HEK293 (cell line): ENCODE results near the gene TMTC1.

ENCODE experiments used
- CTCF ChIA-PET: fragments of 350-600 bp; formaldehyde crosslinking; extraction: SDS; loops from one replicate; lab custom pipeline; 2021; ENCODE audit warnings: antibody characterized with exemption; lab: Yijun Ruan, JAX
- POLR2A ChIA-PET: fragments of 300-600 bp; formaldehyde crosslinking; extraction: SDS; loops from one replicate; lab custom pipeline; 2020; ENCODE audit warnings: antibody characterized with exemption, inconsistent platforms; lab: Yijun Ruan, JAX
- H3K27ac ChIP-seq: fragments of 200-500 bp; sonication (Bioruptor generic); 2 replicates; pipeline ENCODE4 v1.5.1; 2014; ENCODE audit warnings: low read depth, low read length, control low read depth, inconsistent platforms; ENCODE audit errors: extremely low read depth
- H3K36me3 ChIP-seq, 2 experiments: fragments of 200-500 bp in 1 of 2; sonication (Bioruptor generic) in 1 of 2; 1 replicate in 1 of 2; 2 replicates in 1 of 2; pipeline ENCODE4 v1.5.1; 2014 to 2017; ENCODE audit warnings: inconsistent platforms in 2 of 2, low read length in 2 of 2; ENCODE audit not compliant: control insufficient read depth in 2 of 2, insufficient read depth in 1 of 2
- H3K4me1 ChIP-seq: fragments of 200-500 bp; sonication (Bioruptor generic); 2 replicates; pipeline ENCODE4 v1.5.1; 2014; ENCODE audit warnings: mild to moderate bottlenecking, low read length, inconsistent platforms; ENCODE audit not compliant: control insufficient read depth, insufficient read depth
- H3K4me3 ChIP-seq: 2 replicates; pipeline ENCODE4 v1.5.1; 2011; ENCODE audit warnings: low read depth, mild to moderate bottlenecking, control low read depth, low read length, moderate library complexity
- H3K9me3 ChIP-seq: fragments of 200-500 bp; sonication (Bioruptor generic); 2 replicates; pipeline ENCODE4 v1.5.1; 2014; ENCODE audit warnings: low read depth, low read length, inconsistent platforms; ENCODE audit not compliant: control insufficient read depth, insufficient read depth
- BCL11B ChIP-seq: fragments of 450-650 bp; formaldehyde crosslinking; IDR thresholded peaks from 2 replicates; pipeline ENCODE4 v1.5.1; 2016; ENCODE audit warnings: low read depth, missing biosample characterization, missing genetic modification characterization
- HOXC10 ChIP-seq: sonication (generic); formaldehyde crosslinking; IDR thresholded peaks from 2 replicates; pipeline ENCODE4 v1.8.1; 2023; ENCODE audit warnings: mild to moderate bottlenecking, missing genetic modification reagents
- KLF7 ChIP-seq: fragments of 450-650 bp; formaldehyde crosslinking; IDR thresholded peaks from 2 replicates; pipeline ENCODE4 v1.5.1; 2016; ENCODE audit warnings: missing biosample characterization, missing genetic modification characterization, borderline replicate concordance
- PATZ1 ChIP-seq: fragments of 450-650 bp; formaldehyde crosslinking; IDR thresholded peaks from 2 replicates; pipeline ENCODE4 v1.5.1; 2016; ENCODE audit warnings: missing biosample characterization, missing genetic modification characterization
- PRDM1 ChIP-seq: fragments of 450-650 bp; formaldehyde crosslinking; IDR thresholded peaks from 2 replicates; pipeline ENCODE4; 2016; ENCODE audit warnings: missing biosample characterization, missing genetic modification characterization
- SCRT2 ChIP-seq: fragments of 450-650 bp; formaldehyde crosslinking; IDR thresholded peaks from 2 replicates; pipeline ENCODE4 v1.5.1; 2016; ENCODE audit warnings: missing biosample characterization, missing genetic modification characterization
- SP3 ChIP-seq: fragments of 450-650 bp; formaldehyde crosslinking; IDR thresholded peaks from 2 replicates; pipeline ENCODE4 v1.5.1; 2016; ENCODE audit warnings: missing biosample characterization, missing genetic modification characterization
- ZBTB7A ChIP-seq: fragments of 450-650 bp; formaldehyde crosslinking; IDR thresholded peaks from 2 replicates; pipeline ENCODE4 v1.5.1; 2016; ENCODE audit warnings: low read depth, missing biosample characterization, missing genetic modification characterization
- ZFP37 ChIP-seq: fragments of 450-650 bp; formaldehyde crosslinking; IDR thresholded peaks from 2 replicates; pipeline ENCODE4 v1.5.1; 2016; ENCODE audit warnings: missing biosample characterization, missing genetic modification characterization
- ZNF155 ChIP-seq: fragments of 450-650 bp; formaldehyde crosslinking; IDR thresholded peaks from 2 replicates; pipeline ENCODE4 v1.5.1; 2016; ENCODE audit warnings: missing biosample characterization, missing genetic modification characterization
- ZNF175 ChIP-seq: fragments of 450-650 bp; formaldehyde crosslinking; IDR thresholded peaks from 2 replicates; pipeline ENCODE4 v1.5.1; 2016; ENCODE audit warnings: missing biosample characterization, missing genetic modification characterization
- ZNF223 ChIP-seq: fragments of 450-650 bp; formaldehyde crosslinking; IDR thresholded peaks from 2 replicates; pipeline ENCODE4 v1.5.1; 2016; ENCODE audit warnings: missing biosample characterization, missing genetic modification characterization
- ZNF354C ChIP-seq: fragments of 450-650 bp; formaldehyde crosslinking; IDR thresholded peaks from 2 replicates; pipeline ENCODE4 v1.5.1; 2016; ENCODE audit warnings: missing biosample characterization, missing genetic modification characterization, low read depth, borderline replicate concordance
- ZNF501 ChIP-seq: fragments of 450-650 bp; formaldehyde crosslinking; IDR thresholded peaks from 2 replicates; pipeline ENCODE4 v1.5.1; 2016; ENCODE audit warnings: missing biosample characterization, missing genetic modification characterization
- ZNF561 ChIP-seq: fragments of 450-650 bp; IDR thresholded peaks from 2 replicates; pipeline ENCODE4 v1.5.1; 2018; ENCODE audit warnings: missing biosample characterization, missing genetic modification characterization, borderline replicate concordance
- ZNF585B ChIP-seq: fragments of 450-650 bp; formaldehyde crosslinking; IDR thresholded peaks from 2 replicates; pipeline ENCODE4 v1.5.1; 2016; ENCODE audit warnings: missing biosample characterization, missing genetic modification characterization
- ZNF707 ChIP-seq: fragments of 450-650 bp; formaldehyde crosslinking; IDR thresholded peaks from 2 replicates; pipeline ENCODE4 v1.5.1; 2016; ENCODE audit warnings: missing biosample characterization, missing genetic modification characterization
- ZNF777 ChIP-seq: fragments of 450-650 bp; formaldehyde crosslinking; IDR thresholded peaks from 2 replicates; pipeline ENCODE4 v1.5.1; 2017; ENCODE audit warnings: missing biosample characterization, missing genetic modification characterization, borderline replicate concordance
- ZNF830 ChIP-seq: fragments of 450-650 bp; IDR thresholded peaks from 2 replicates; pipeline ENCODE4 v1.5.0; 2018; ENCODE audit warnings: missing biosample characterization, missing genetic modification characterization, low read depth, mild to moderate bottlenecking, moderate library complexity
- TF ChIP-seq, protein P1 (sequence below): fragments of 450-650 bp; formaldehyde crosslinking; IDR thresholded peaks from 2 replicates; pipeline ENCODE4 v1.5.1; 2016; ENCODE audit warnings: missing biosample characterization, missing genetic modification characterization
- TF ChIP-seq, protein P2 (sequence below): fragments of 450-650 bp; formaldehyde crosslinking; IDR thresholded peaks from 2 replicates; pipeline ENCODE4 v1.5.1; 2016; ENCODE audit warnings: missing biosample characterization, missing genetic modification characterization, low read depth

The TMTC1 gene

DNA sequence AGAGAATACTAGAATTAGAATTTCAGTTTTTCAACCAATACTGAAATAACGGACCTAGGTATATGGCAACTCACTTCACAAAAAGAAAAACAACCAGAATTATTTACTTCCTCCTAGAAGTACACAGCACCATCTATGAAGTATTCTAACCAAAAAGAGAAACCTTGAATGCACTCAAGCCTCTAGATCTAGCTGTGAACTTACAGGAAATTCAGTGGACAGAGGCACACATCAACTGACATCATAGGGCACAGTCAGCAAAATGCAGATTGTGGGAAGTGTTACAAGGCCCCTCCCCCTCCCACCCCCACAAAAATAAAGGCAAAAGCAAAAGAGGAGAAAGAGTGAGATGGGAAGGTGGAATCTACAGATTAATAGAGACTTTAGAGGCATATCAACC is 102.4 kb downstream of the TMTC1 start:
- Histone ChIP-seq H3K9me3 (no peaks in the 10 kb centered on the region), H3K4me1 (no peaks in the 10 kb centered on the region), H3K27ac (no peak overlapping the region), H3K4me3 (no peak overlapping the region), H3K36me3 (no peaks in the 10 kb centered on the region)
- TF ChIP-seq ZNF830 (tag by site-specific recombination): no peak
- ChIA-PET POLR2A (no interaction called here), CTCF (no interaction called here)

- POLR2A ChIA-PET: no interaction called here
- TF ChIP-seq ZFP37 (tag by site-specific recombination) (no peak), ZNF707 (no peak), ZNF175 (no peak), ZNF501 (tag by site-specific recombination) (no peak)
- H3K4me3 ChIP-seq: no peak overlapping the region
Measured at GRCh38 chr12:29676676-29677075, 107.1 kb downstream of the TMTC1 start.

GRCh38 chr12:29674463-29674862 is 109.3 kb downstream of the TMTC1 start:
- no peak overlapping the region for H3K27ac ChIP-seq
- no peak overlapping the region for H3K4me3 ChIP-seq
- ChIA-PET POLR2A (no interaction called here), CTCF (interaction anchor here (0.5 kb wide), 1 partner anchor 113 kb away, joined by 3 read pairs; no protein-coding TSS in a partner anchor)
- H3K9me3 ChIP-seq: no peaks in the 10 kb centered on the region
- no peaks in the 10 kb centered on the region for H3K36me3 ChIP-seq
- TF ChIP-seq ZNF223 (tag by site-specific recombination) (no peak), ZNF585B (tag by site-specific recombination) (no peak), KLF7 (tag by site-specific recombination) (no peak), ZNF155 (tag by site-specific recombination) (no peak), PATZ1 (tag by site-specific recombination) (no peak), ZFP37 (tag by site-specific recombination) (no peak), SP3 (no peak), ZBTB7A (no peak), ZNF354C (tag by site-specific recombination) (no peak), HOXC10 (CRISPR knock-in tag) (no peak)
- H3K4me1 ChIP-seq: no peaks in the 10 kb centered on the region

More at GRCh38 chr12:29676676-29677075, 107.1 kb downstream of the TMTC1 start:
- H3K9me3 ChIP-seq: no peaks in the 10 kb centered on the region
- H3K4me1 ChIP-seq: no peaks in the 10 kb centered on the region
- H3K27ac ChIP-seq: no peak overlapping the region
- CTCF ChIA-PET: no interaction called here
- no peaks in the 10 kb centered on the region for H3K36me3 ChIP-seq

DNA sequence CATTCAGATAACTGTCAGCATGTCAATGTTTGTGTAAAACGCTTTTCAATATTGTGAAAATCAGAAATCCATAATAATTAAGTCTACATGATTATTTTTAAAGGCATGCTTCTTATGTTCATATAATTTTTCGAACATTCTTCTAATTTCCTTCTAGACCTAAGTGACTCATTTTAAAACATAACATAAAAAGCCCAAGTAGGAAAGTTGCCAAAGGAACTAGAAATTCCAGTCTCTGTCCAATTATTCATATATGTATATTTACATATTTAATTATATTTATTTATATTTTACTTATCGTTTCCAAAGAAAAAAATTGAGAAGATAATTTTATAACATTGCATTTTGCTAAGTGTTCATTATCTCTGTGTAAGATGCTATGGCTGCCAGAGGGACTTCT is 110.4 kb downstream of the TMTC1 start:
- CTCF ChIA-PET: interaction anchor here (0.6 kb wide), 1 partner anchor 169 kb away, joined by 3 read pairs; no protein-coding TSS in a partner anchor
- POLR2A ChIA-PET: no interaction called here
- Histone ChIP-seq H3K4me1 (no peaks in the 10 kb centered on the region), H3K4me3 (no peak overlapping the region), H3K9me3 (no peaks in the 10 kb centered on the region), H3K36me3 (no peaks in the 10 kb centered on the region), H3K27ac (no peak overlapping the region)
- TF ChIP-seq PRDM1 (no peak), PATZ1 (tag by site-specific recombination) (no peak), ZNF777 (tag by site-specific recombination) (no peak), BCL11B (tag by site-specific recombination) (no peak), SCRT2 (tag by site-specific recombination) (no peak), ZNF561 (tag by site-specific recombination) (no peak)
- TF ChIP-seq, protein P1, sequence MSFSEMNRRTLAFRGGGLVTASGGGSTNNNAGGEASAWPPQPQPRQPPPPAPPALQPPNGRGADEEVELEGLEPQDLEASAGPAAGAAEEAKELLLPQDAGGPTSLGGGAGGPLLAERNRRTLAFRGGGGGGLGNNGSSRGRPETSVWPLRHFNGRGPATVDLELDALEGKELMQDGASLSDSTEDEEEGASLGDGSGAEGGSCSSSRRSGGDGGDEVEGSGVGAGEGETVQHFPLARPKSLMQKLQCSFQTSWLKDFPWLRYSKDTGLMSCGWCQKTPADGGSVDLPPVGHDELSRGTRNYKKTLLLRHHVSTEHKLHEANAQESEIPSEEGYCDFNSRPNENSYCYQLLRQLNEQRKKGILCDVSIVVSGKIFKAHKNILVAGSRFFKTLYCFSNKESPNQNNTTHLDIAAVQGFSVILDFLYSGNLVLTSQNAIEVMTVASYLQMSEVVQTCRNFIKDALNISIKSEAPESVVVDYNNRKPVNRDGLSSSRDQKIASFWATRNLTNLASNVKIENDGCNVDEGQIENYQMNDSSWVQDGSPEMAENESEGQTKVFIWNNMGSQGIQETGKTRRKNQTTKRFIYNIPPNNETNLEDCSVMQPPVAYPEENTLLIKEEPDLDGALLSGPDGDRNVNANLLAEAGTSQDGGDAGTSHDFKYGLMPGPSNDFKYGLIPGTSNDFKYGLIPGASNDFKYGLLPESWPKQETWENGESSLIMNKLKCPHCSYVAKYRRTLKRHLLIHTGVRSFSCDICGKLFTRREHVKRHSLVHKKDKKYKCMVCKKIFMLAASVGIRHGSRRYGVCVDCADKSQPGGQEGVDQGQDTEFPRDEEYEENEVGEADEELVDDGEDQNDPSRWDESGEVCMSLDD (tag by site-specific recombination): no peak
- TF ChIP-seq, protein P2, sequence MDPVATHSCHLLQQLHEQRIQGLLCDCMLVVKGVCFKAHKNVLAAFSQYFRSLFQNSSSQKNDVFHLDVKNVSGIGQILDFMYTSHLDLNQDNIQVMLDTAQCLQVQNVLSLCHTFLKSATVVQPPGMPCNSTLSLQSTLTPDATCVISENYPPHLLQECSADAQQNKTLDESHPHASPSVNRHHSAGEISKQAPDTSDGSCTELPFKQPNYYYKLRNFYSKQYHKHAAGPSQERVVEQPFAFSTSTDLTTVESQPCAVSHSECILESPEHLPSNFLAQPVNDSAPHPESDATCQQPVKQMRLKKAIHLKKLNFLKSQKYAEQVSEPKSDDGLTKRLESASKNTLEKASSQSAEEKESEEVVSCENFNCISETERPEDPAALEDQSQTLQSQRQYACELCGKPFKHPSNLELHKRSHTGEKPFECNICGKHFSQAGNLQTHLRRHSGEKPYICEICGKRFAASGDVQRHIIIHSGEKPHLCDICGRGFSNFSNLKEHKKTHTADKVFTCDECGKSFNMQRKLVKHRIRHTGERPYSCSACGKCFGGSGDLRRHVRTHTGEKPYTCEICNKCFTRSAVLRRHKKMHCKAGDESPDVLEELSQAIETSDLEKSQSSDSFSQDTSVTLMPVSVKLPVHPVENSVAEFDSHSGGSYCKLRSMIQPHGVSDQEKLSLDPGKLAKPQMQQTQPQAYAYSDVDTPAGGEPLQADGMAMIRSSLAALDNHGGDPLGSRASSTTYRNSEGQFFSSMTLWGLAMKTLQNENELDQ (tag by site-specific recombination): no peak
